ENCODE data around the gene PPP1R10.

The PPP1R10 gene

GRCh38 chr6:30555816-30556065, 61.3 kb downstream of the PPP1R10 start:
- no peak for DNase-seq

GRCh38 chr6:30554962-30555815, 61.9 kb downstream of the PPP1R10 start:
- DNase-seq: peak; percentile 20

GRCh38 chr6:30554404-30554803, 62.6 kb downstream of the PPP1R10 start:
- no peak for DNase-seq

All from activated gamma-delta T cell (primary cell).